ENCODE measurements around the gene PHOSPHO2.

PHOSPHO2 gene

DNA sequence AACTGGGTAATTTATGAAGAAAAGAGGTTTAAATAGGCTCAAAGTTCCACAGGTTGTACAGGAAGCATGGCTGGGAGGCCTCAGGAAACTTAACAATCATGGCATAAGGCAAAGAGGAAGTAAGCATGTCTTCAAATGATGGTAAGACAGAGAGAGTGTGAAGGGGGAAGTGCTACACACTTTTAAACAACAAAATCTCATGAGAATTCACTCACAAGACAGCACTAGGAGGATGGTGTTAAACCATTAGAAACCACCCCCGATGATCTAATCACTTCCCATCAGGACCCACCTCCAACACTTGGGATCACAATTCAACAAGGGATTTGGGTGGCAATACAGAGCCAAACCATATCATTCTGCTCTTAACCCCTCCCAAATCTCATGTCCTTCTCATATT lies 34.9 kb upstream of the PHOSPHO2 start:
- DNase-seq (ENCODE audit: low read depth) = no peak
- no peak overlapping the region for H3K4me3 ChIP-seq (ENCODE audit: low read depth, low read length)
- TF ChIP-seq CTCF (IDR thresholded peaks at IDR 0.05; ENCODE audit: low read depth, low read length, missing control alignments) = no peak

DNA sequence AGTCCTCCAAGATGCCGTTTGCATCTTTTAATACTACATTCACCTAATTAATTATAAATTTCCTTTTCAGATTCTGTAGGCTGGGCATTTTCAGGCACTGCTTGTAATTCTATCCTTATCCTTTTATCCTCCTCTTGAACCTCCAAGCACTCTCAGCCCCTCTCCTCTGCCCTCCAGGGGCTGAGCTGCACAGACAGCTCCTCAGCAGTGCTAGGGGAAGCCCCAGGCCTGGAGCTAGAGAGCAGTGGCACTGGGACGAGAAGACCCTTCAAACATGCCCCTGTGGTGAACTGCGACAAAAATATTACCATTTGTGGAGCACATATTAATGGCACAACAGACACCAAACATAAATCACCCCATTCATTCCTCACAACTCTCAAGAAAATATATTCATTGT lies 33.0 kb upstream of the PHOSPHO2 start:
- no peak for TF ChIP-seq CTCF (IDR thresholded peaks at IDR 0.05; ENCODE audit: low read depth, low read length, missing control alignments)

DNA sequence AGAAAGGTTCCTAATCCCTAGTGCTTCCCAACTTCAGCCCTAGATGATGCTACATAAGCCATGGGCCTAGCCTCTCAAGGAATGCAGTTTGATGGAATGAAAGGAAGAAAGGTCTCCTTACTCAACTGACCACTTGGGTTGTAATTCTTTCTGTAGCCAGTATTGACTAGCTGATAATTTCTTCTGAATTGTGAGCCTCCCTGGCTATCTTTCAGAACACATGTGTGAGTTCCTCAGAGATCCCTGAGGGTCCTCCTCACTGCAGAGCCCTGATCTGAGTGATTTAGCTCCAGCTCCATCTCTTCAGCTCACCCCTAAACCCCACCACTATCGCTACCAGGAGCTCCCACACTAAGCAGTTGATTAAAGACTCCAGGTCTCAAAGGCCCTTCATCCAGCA lies 31.5 kb upstream of the PHOSPHO2 start:
- DNase-seq (ENCODE audit: low read depth) = no peak
- TF ChIP-seq CTCF (IDR thresholded peaks at IDR 0.05; ENCODE audit: low read depth, low read length, missing control alignments) = no peak
- H3K4me3 ChIP-seq (ENCODE audit: low read depth, low read length) = no peak overlapping the region

More for the DNA sequence above, 33.0 kb upstream of the PHOSPHO2 start:
- DNase-seq (ENCODE audit: low read depth) = no peak
- no peak overlapping the region for H3K4me3 ChIP-seq (ENCODE audit: low read depth, low read length)

- no peak for DNase-seq (ENCODE audit: low read depth)
- H3K4me3 ChIP-seq (ENCODE audit: low read depth, low read length) = no peak overlapping the region
- TF ChIP-seq CTCF (IDR thresholded peaks at IDR 0.05; ENCODE audit: low read depth, low read length, missing control alignments) = no peak
Measured at GRCh38 chr2:169663247-169663646, 31.0 kb upstream of the PHOSPHO2 start.

- TF ChIP-seq CTCF (IDR thresholded peaks at IDR 0.05; ENCODE audit: low read depth, low read length, missing control alignments) = no peak
- DNase-seq (ENCODE audit: low read depth) = no peak
- H3K4me3 ChIP-seq (ENCODE audit: low read depth, low read length) = no peak overlapping the region
Measured at GRCh38 chr2:169664600-169664977, 29.7 kb upstream of the PHOSPHO2 start.

- no peak for TF ChIP-seq CTCF (IDR thresholded peaks at IDR 0.05; ENCODE audit: low read depth, low read length, missing control alignments)
- H3K4me3 ChIP-seq (ENCODE audit: low read depth, low read length) = no peak overlapping the region
Measured at GRCh38 chr2:169664978-169665930, 29.0 kb upstream of the PHOSPHO2 start.

GRCh38 chr2:169667583-169667982 lies 26.7 kb upstream of the PHOSPHO2 start:
- no peak overlapping the region for H3K4me3 ChIP-seq (ENCODE audit: low read depth, low read length)
- TF ChIP-seq CTCF (IDR thresholded peaks at IDR 0.05; ENCODE audit: low read depth, low read length, missing control alignments) = no peak
- no peak for DNase-seq (ENCODE audit: low read depth)

More at GRCh38 chr2:169664978-169665930, 29.0 kb upstream of the PHOSPHO2 start:
- no peak for DNase-seq (ENCODE audit: low read depth)

Measured in GM12864 (cell line).